HG02981 (cell line): Measurements from ENCODE around the gene IP6K2.

Experiments used
- ATAC-seq: cut with Tn5 transposase; IDR thresholded peaks from one replicate; pipeline ENCODE4 v1.9.1; 2021; ENCODE audit warnings: mild to moderate bottlenecking, moderate library complexity; ENCODE audit not compliant: unreplicated experiment

The IP6K2 gene

DNA sequence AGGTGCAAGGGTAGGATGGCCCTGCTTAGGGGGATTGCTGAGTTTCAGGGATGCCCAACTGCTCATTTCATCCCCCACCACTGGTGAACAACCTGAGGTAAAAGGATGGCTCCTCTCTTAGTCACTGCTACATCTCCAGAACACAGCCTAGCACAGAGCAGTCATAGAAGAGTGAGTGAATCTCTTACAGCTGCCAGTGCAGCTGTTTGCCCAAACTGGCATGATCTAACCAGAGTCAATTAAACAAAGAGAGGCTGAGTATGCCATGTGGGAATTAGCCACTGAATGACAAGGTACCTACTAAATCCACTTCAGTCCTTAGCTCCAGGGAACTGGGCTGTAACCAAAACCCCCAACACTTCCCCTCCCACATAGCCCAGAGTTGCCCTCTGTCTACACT, 24.5 kb downstream of the IP6K2 start:
- ATAC-seq, result no peak

DNA sequence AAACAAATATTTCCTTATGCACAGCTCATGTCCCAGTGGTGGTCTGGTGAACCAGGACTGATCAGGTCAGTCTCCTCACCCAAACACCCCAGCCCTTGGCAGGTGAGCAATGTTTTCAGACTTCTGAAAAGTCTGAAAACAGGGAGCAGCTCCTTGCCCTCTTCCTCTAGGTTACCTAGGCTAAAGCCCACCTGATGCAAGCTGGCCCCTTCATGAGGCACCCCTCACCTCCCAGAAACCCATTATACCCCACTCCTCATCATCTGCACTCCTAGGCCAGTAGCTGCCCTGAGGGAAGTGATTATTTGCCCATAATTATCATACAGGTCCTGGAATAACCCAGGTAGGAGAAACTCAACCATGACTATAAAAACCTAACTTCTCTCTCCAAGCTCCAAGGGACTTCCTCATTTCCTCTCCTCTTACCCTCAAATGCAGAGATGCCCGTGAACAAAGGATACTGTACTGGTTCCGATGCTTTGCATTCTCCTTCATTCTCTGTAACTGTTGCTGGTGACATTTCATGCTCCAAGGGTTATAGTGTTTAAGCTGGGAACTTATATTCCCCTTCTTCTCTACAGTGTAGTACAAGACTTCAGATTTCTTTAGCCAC, 26.1 kb downstream of the IP6K2 start:
- no peak for ATAC-seq

GRCh38 chr3:48689384-48689783, 27.6 kb downstream of the IP6K2 start:
- no peak for ATAC-seq

DNA sequence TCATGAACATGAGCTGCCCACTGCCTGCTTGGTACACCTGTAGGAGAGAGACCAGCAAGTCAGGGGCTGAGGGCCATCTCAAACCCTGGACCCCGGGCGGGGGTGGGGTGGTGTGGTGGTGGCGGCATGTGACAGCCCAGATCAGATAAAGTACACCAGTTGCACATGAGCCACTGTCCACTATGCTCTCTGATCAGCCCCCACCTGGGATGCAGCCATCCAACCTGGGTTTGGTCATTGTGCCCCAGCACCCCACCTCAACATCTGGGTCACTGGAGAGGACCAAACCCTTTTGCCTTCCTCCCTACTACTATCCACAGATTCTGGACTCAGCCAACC, 28.3 kb downstream of the IP6K2 start:
- ATAC-seq, result no peak

GRCh38 chr3:48688032-48688736, 28.8 kb downstream of the IP6K2 start:
- ATAC-seq, result no peak

- ATAC-seq, result no peak
These were observed 29.8 kb downstream of the IP6K2 start for GRCh38 chr3:48687220-48687678.

GRCh38 chr3:48686538-48687219, 30.3 kb downstream of the IP6K2 start:
- ATAC-seq, result no peak

DNA sequence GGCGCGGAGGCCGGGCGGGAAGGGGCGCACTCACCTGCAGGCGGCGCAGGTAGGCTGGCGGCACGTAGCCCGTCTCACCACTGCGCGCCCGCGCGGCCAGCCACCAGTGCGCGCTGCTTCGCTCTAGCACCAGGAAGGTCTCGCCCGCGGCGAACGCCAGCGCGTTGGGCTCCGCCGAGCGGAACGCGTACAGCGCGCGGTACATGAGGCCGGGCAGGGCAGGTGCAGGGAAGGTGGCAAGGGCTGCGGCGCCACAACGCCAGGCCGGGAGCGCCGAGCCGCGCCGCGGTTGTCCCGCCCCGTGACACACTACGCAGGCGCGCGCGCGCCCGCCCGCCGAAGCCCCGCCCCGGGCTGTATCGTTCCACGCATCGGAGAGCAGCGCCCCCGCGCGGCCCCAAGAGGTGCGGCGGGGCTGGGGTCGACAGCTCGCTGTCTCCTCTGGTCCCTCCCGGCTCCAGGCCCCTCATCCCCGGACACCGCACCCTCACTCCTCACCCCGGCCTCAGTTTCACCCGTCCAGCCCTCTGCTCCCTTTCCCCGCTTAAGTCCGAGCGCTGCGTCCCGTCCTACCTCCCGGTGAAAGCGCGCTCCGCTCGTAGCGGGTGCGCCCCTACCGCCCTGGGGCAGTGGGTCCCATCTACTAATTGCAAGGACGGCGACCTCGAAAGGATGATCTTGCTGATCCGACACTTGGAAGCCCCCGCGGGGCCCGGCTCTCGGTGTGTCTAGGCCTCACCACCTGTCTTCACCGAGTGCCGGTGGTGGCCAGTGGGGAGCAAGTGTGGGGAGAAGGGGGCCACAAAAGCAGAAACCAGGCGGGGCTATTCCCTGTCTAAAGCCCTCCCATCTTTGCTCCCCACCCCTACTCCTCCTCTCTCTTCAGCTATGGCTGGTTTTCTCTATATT, 31.2 kb downstream of the IP6K2 start, which contains the start of gene NCKIPSD:
TSS of gene NCKIPSD (minus strand) at position 313 of the 909 bp plus-strand sequence. CDS start at position 205, 108 bp downstream.
- ATAC-seq, result peak; percentile 71

- no peak for ATAC-seq
These were observed 31.8 kb downstream of the IP6K2 start for GRCh38 chr3:48685293-48685602.

DNA sequence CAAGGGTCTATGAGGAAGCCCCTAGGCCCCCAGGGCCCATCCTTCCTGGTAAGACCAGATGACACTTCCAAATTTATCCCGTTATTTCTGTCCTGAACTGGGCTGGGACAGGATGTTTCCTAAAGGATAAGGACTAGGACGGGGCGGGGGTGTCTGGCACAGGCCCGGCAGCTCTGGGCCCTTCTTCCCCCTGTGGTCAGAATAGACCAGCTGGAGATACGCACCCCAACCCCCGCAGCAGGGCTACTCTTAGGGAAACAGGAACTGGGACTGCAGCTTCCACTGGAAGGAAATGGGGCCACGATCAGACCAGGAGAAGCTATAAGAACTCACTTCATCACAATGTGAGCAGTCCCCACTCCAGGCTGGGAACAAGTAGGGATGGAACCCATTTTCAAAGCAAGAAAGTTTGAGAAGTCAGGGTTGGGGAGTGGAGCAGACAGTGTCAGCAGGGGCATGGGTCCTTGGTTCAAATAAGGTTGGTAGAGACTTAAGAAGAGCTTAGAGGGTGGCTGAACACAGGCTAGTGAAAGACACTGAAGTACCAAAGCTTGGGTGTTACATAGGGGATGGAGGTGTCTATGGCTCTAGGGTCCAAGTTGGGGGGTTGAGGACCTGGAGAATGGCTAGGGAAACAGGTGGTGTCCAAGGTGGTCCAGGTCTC, 32.4 kb downstream of the IP6K2 start:
- ATAC-seq, result no peak

DNA sequence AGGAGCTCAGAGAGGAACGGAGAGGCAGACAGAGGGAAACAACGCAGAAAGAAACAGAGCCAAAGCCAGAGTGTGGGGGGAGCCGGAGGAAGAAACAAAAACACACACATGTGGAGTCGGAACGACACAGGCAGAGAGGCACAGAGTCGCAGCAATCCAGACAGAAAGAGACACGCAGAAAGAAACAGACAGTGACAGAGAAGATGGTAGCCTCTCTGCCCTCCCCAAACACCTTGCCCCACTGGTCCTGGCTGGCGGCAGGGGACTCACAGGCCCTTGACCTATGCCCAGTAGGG, 33.0 kb downstream of the IP6K2 start:
- no peak for ATAC-seq

DNA sequence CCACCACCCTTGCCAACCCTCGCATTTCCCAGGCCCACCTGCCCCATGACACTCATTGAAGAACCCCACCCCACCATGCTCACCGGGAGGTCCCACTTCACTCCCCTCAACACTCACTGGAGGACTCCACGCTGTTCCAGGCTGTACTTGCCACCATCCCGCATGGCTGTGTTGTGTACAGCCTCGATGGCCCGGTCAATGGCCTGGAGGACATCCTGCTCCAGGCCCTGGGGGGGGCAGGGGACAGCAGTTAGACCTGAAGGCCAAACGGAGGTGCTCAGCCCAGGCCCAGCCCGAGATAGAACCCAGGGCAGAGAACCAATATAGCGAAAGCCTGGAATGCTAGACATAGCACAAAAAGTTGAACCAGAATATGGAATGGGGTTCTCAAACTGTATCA, 34.2 kb downstream of the IP6K2 start:
- ATAC-seq, result no peak

GRCh38 chr3:48681974-48682610, 34.9 kb downstream of the IP6K2 start:
- ATAC-seq, result no peak

DNA sequence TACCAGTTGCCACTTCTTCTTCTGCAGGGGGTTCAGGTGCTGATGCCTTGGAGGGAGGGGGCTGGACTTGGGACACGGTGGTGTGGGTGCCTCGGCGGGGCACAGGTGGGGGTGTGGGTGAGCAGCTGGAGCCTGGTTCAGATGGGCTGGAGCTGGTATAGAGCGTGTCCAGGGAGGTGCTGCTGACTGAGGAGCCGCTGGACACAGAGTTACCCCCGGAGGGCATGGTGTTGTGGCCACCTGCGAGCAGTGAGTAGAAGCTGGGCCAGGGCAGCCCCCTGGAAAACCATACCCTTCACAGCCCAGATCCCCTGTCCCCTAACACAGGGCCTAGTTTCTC, 35.5 kb downstream of the IP6K2 start:
- ATAC-seq, result no peak

GRCh38 chr3:48680811-48681540, 36.0 kb downstream of the IP6K2 start:
- ATAC-seq, result no peak

DNA sequence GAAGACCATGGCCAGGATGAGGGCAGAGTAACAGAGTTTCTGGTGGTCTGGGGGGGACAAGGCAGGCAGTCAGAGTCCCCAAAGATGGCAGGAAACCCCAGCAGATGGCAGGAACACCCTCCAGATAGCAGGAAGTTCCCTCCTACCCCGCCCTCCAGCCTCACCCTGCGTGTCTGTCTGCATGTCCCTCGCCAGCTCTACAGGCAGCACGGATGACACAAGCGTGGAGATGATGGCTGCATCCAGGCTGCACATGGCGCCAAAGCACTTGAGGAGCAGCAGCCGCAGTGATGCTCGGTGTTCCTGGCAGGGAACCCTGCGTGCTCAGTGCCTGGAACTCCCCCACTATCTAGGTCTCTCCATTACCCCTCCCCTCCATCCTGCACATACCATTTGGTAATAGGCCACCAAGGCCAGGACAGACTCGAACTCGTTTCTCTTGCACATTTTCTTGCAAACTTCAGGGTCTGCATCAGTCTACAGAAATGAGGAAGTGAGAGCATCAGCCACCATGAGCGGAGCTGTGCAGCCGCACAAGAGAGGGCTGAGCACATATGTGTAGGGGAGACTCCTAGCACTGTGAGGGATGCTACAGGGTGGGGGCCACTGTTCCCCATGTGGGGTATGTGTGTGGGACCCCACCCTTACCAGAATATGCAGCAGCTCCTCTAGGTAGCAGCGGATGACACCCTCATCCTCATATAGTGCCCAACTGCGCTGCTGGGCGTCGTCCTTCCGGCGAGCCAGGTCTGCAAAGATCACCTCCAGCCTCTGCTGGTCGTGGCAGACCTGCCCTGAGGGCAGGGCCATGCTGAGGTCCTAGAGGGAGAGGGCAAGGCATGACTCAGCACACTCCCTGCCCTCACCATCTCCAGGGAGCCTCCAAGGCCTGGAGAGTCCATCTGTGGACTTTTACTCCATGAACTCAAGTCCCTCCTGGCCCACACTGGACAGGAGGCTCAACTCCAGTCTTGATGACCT, 37.3 kb downstream of the IP6K2 start:
- ATAC-seq, result no peak

GRCh38 chr3:48678566-48679380, 38.2 kb downstream of the IP6K2 start:
- ATAC-seq, result no peak

DNA sequence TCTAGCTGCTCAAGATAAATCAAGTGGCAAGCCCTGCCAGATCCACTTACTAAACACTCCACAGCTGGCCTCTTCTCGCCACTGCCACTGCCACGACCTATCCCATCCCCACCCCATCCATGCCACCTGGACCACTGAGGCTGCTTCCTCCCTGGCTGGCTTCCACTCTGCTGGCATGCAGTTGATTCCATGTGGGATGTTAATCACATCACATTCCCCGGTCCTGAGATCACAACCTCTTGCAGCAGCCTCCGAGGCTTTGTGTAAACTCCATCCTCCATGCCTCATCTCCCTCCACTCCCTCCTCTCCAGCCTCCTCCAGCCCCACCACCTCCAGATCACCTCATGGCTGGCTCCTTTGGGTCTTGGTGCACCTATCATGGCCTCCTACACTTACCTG, 39.0 kb downstream of the IP6K2 start:
- ATAC-seq, result no peak
